Frontal cortex (tissue), 4 donors: ENCODE data around the gene CBFA2T2. TPM values are rescaled to one million over a fixed set of nuclear protein-coding genes. Genes with fewer than 3 reads are reported as not detected.
"Not testable (repeated sequence)": the region's sequence is repeated elsewhere in the genome, so short reads cannot be mapped to it uniquely, and the experiment has no call there.

Source experiments
- DNase-seq, 2 donors: peaks; one replicate each; pipeline ENCODE4 v3.0.0; 2012; ENCODE audit warnings: low spot score in 2 of 2
- FAIRE-seq: peaks from 2 replicates; lab custom pipeline; 2012; peaks lifted over from hg19 to GRCh38; lab: Jason Lieb, UNC
- total RNA-seq: library from RNA; depleted of rRNA; stranded (reverse); fragments of >200 nt; gene quantifications from one replicate; pipeline ENCODE4 v1.2.3, GENCODE V29; 2014
- donor health status: control.
- donor health status: control.
- donor health status: control.

CBFA2T2 gene
- total RNA-seq, 1 donor from 2014 or later, result 24.9 TPM

GRCh38 chr20:33685328-33686099 lies 195.6 kb downstream of the CBFA2T2 start:
- DNase-seq (peak in 1 of 2 donors; percentile 6), FAIRE-seq (no peak)

- FAIRE-seq, result no peak
- DNase-seq, result peak; percentile 100
Observed at GRCh38 chr20:33686100-33686983, 196.4 kb downstream of the CBFA2T2 start, which contains the start of gene E2F1. Gene E2F1, minus strand, starts transcription at chr20:33686385. Its CDS starts 121 bp downstream, at chr20:33686264.

- no peak for FAIRE-seq
Observed at GRCh38 chr20:33686984-33687366, 197.1 kb downstream of the CBFA2T2 start.

GRCh38 chr20:33687370-33687915 lies 197.5 kb downstream of the CBFA2T2 start:
- no peak for FAIRE-seq
- no peak for DNase-seq

More at GRCh38 chr20:33686984-33687366, 197.1 kb downstream of the CBFA2T2 start:
- DNase-seq, result no peak

GRCh38 chr20:33687993-33688937 lies 198.4 kb downstream of the CBFA2T2 start:
- FAIRE-seq, result no peak
- DNase-seq, result no peak

GRCh38 chr20:33688938-33689424 lies 199.1 kb downstream of the CBFA2T2 start:
- FAIRE-seq (no peak), DNase-seq (no peak)

GRCh38 chr20:33689493-33689892 lies 199.6 kb downstream of the CBFA2T2 start:
- DNase-seq (no peak), FAIRE-seq (no peak)

GRCh38 chr20:33689973-33690372 lies 200.1 kb downstream of the CBFA2T2 start:
- FAIRE-seq (no peak), DNase-seq (no peak)

- no peak for DNase-seq
- FAIRE-seq, result no peak
Observed at GRCh38 chr20:33693289-33693688, 203.4 kb downstream of the CBFA2T2 start.

- DNase-seq (no peak), FAIRE-seq (no peak)
Observed at GRCh38 chr20:33693741-33694638, 204.1 kb downstream of the CBFA2T2 start.

- no peak for FAIRE-seq
- no peak for DNase-seq
Observed at GRCh38 chr20:33694639-33695012, 204.7 kb downstream of the CBFA2T2 start.

GRCh38 chr20:33696448-33696847 lies 206.6 kb downstream of the CBFA2T2 start:
- no peak for DNase-seq
- FAIRE-seq, result no peak

GRCh38 chr20:33697129-33697528 lies 207.2 kb downstream of the CBFA2T2 start:
- DNase-seq, result no peak
- no peak for FAIRE-seq

- not testable (repeated sequence) for DNase-seq, FAIRE-seq
Observed at GRCh38 chr20:33698966-33699365, 209.1 kb downstream of the CBFA2T2 start.
